NCI-H345 treated with DMSO at 0.1 percent for 48 hours (cell line): ENCODE results near the gene PTPN7.
"Not testable (repeated sequence)": the region's sequence is repeated elsewhere in the genome, so short reads cannot be mapped to it uniquely, and the experiment has no call there.

ENCODE experiments used
- DNase-seq: peaks from one replicate; lab custom pipeline; 2025; ENCODE audit not compliant: unreplicated experiment; lab: John Stamatoyannopoulos, UW

The PTPN7 gene

DNA sequence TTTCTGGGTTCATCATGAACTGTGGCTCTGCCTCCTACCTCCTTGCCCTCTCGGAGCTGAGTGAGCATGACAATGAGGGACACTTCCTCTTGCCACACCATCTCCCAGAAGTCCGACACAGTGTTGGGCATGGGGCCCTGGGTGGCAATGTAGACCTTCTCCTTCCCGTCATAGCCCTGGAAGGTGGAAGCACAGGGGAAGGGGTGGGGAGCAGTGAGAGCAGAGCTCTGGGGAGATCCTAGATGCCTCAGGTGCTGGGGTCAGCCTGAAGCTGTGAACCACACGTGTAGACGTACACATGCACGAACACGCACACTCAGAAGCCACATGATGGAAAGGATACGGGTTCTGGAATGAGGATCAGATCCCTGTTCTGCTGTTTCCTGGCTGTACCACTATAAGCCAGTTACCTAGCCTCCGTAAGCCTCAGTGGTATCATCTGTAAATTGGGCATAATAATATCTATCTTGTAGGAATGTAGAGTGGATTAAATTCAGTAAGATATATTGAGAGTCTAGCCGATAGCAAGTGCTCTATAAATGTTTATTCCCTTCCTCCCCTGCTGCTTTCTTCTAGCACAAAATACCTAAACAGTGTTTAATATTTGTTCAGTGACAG is 6.1 kb downstream of the PTPN7 start:
- no peak for DNase-seq

DNA sequence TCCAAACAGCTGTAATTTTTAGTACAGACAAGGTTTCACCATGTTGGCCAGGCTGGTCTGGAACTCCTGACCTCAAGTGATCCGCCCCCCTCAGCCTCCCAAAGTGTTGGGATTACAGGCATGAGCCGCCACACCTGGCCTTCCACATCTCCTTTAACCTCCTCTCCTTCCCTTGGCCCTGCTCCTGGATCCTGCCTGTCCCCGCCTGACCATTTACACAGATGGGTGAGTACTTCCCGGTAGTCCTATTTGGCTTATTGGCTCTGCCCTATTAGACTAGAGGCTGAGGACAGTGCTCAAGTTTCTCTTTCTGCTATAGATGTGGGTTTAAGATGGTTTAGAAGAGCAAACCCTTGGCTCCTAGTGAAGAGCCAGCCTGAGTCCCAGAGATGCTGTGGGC is 7.1 kb downstream of the PTPN7 start:
- DNase-seq, result no peak

DNA sequence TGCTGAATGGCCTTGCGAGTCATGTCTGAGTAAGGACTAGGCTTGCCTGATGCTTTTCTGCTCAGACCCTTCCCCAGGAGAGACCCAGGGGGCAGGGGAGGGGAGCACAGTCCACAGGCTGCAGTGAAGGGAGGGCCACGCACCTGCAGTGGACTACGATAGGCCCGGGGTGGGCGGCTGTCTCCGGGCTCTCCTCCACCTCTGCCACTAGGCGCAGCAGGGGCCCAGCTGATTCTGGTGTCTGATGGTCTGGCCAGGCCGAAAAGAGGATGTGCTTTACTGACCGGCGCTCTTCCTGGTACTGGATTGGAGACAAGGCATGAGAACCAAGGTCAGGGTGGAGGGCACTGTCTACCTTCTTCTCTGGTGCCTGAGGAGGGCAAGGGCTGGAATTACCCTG is 8.0 kb downstream of the PTPN7 start:
- no peak for DNase-seq

DNA sequence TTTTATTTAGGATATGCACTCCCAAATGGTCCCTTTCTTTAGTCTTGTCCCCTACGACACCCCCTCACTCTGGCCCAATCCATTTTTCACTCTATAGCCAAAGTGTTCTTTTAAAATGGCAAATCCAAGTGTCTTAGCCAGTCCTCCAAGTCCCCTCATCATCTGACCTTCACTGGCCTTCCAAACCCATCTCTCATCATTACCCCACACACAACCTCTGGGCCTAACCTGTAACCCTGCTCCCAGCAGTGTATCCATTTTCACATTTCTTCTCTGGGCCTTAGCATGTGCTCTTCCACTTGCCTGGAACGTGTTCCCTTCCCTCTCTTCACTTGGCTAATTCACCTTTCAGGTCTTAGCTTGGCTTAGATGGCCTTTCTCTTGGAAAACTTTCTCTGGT is 9.4 kb downstream of the PTPN7 start:
- no peak for DNase-seq

DNA sequence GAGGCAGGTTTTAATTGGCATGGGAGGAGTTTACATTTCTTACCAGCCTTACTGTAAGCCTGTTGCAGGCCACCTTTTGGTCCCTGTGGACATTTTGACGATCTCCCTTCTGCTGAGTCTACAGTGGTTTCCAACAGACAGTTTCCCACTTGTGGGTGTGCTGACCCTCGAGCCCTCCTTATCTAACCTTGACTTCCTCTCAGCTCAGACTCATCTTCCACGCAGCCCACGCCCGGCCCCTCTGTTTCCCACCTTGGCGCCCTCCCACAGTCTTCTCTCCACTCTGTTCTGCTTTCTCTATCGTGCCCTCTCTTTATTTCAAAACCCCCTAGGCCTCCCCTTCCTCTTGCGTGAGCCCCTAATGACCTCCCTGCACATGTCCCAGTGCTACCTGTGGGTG is 9.8 kb downstream of the PTPN7 start:
- DNase-seq, result no peak

DNA sequence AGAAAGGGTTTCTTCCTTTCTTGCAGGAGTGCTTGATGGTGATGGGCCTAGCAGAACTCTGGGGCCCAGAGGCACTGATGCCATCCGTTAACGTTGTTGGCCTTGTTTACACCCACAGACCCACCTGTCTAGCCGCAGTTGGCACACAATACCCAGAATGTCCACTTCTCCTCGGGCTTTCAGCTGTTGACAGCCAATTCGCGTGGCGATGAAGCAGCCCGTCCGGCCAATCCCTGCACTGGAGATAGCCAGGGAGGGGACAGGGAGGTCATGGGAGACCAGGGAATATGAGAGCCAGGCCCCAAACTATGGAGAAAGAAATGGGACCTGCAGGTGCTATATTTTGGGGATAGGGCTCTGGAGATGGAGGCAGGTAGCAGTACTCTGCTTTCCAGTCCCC is 10.2 kb downstream of the PTPN7 start:
- no peak for DNase-seq

DNA sequence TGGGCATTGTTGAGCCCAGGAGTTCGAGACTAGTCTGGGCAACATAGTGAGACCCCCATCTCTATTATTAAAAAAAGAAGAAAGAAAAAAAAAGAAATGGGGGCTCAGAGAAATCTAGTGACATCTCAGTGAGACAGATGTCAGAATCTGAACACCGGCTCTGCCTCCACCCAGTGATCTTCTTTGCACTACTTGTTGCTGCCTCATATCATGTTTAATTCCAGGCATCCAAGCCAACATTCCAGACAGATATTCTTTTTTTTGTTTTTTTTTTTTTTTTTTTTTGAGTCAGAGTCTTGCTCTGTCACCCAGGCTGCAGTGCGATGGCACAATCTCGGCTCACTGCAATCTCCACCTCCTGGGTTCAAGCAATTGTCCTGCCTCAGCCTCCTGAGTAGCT is 10.8 kb downstream of the PTPN7 start:
- DNase-seq, result no peak

DNA sequence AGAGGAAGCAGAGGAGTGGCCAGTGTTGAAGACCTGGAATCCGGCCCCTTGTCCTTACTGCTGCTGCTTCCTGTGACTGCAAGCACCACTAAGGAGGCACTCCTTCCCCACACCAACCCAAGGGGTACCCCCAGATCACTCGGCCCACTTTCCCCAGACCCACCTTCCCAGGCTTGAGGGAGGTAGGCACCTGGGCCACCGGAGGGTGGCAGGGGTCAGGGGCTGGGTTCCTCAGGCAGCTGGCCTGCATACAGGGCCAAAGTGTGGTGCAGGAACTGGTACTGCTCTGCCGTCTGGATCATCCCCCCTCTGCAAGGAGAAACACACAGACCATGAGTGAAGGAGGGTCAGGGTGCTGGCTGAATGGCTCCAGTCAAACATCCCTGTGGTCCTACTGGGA is 12.0 kb downstream of the PTPN7 start:
- DNase-seq, result no peak

DNA sequence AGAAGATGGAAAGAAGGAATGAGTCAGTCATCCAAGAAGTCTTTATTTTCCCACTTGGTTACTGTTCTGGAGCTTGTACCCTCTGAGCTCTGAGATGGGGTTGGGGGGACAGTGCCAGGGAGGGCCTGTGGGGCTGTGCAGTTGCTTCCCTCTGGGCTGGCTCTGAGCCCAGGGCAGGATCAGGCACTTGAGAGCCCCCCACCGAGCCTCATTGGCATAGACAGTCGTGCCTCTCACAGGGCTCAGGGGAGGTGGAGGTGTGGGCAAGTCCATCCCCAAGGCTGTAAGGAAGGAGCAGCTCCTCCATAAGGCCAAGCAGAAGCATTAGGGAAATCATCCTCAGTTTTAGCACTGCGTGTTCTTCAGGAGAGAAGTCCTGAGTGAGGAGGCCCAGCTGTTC is 13.4 kb downstream of the PTPN7 start:
- DNase-seq, result peak; percentile 25

DNA sequence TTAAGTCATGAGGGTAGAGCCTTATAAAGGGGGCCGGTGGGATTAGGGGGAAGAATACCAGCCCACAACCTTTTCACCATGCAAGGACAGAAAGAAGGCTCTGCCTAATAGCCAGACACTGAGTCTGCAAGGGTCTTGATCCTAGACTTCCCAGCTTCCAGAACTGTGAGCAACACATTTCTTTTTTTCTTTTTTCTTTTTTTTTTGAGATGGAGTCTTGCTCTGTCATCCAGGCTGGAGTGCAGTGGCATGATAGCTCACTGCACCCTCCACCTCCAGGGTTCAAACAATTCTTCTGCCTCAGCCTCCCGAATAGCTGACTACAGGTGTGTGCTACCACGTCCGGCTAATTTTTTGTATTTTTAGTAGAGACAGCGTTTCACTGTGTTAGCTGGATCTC is 14.1 kb downstream of the PTPN7 start:
- no peak for DNase-seq

DNA sequence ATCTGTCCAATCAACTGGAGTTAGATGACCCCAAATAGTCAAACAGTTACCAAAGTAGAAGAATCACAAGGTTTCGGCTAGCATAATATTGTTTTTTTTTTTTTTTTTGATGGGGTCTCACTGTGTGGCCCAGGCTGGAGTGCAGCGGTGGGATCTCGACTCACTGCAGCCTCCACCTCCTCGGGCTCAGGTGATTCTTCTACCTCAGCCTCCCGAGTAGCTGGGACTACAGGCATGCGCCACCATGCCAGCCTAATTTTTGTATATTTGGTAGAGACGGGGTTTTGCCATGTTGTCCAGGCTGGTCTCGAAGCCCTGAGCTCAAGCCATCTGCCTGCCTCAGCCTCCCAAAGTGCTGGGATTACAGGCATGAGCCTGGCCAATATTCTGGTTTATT is 14.7 kb downstream of the PTPN7 start:
- DNase-seq, result not testable (repeated sequence)

DNA sequence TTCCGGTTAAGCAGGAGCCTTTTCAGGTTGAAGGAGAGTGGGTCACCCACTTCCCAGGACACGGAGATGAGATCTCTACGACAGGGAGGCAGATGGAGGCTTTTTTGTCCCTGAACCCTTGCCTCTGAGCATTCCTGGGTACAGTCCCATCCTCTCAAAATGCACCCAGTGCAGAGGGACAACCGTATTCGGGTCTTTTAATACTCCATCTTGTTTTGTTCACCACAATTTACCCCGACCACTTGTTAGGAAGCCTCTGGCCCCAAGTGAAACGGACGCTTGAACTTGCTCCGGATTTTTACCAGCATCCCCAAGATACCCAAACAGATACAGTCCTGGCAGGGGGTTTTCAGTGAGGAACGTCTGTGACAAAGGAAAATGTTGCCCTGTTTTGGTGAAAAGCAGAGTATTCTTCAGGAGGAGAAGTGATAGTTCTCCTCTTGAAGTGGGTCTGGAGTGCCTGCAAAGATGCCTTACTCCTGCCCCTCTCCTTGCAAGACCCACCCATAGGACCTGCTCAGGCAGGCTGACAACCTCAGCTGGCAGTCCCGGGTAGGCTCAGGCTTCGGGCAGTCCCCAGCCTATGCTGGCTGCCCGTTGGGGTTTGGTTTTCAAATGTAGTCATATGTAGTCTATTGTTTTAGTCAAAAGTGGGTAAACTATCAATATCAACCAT is 15.2 kb downstream of the PTPN7 start:
- DNase-seq, result no peak

DNA sequence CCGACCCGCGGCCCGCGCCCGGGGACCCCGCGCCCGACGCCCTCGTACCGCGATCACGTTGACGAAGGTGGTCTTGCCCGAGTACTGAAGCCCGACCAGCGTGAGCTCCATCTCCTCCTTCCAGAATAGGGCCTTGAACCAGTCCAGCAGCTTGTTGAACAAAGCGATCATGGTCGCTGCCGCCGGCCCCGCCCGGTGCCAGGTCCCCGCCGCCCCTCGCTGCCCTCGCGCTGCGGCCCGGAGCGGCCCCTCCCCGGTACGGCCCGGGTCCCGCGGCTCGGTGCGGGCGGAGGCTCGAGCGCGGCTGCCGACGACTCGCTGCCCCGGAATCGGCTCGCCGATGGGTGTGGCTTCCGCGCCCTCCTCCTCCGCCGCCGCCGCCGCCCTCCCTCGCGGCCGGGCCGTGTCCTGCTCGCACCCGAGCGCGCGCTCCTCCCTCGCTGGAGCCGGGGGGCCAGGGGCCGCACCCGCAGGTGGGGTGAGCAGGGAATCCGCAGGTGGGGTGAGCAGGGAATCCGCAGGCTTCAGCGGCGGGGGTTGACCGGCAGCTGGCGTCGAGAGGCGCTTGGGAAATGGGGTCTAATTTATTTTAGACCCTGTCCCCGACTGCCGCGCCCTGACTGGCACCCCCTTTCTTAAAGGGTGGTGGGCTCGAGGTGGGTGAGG is 15.9 kb downstream of the PTPN7 start, which contains the start of gene ARL8A:
TSS of gene ARL8A (minus strand) at position 336 of the 666 bp plus-strand sequence. CDS start at position 171, 165 bp downstream.
- DNase-seq, result peak; percentile 31

DNA sequence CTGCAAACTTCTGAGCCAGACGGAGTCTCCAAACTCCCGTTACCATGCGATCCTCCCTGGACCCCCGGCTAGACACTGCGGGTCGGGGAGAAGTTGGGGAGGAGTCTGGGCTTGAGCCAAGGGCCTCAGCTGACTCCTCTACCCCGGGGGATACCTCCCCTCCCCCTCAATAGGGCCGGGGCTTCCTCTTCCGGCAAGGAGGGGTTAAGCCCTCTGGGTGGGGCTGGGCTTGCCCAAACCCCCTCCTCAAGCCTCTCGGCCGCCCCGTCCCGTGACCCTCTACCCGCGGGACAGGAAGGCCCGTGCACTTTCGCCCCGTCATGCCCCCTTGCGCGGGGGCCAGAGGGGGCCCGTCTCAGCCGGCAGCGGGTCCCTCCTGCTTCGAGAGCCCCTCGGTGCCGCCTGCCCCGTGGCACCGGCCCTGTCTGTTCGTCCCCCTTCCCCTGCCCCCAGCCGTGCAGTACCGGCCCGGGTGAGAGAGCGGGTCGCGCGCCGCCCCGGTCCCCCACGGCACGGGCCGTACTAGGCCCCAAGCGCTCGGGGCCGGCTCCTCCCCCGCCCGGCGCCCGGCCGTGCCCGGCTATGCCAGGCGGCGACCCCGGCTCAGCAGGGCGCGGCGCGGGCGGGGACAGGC is 16.5 kb downstream of the PTPN7 start:
- peak; percentile 20 for DNase-seq

DNA sequence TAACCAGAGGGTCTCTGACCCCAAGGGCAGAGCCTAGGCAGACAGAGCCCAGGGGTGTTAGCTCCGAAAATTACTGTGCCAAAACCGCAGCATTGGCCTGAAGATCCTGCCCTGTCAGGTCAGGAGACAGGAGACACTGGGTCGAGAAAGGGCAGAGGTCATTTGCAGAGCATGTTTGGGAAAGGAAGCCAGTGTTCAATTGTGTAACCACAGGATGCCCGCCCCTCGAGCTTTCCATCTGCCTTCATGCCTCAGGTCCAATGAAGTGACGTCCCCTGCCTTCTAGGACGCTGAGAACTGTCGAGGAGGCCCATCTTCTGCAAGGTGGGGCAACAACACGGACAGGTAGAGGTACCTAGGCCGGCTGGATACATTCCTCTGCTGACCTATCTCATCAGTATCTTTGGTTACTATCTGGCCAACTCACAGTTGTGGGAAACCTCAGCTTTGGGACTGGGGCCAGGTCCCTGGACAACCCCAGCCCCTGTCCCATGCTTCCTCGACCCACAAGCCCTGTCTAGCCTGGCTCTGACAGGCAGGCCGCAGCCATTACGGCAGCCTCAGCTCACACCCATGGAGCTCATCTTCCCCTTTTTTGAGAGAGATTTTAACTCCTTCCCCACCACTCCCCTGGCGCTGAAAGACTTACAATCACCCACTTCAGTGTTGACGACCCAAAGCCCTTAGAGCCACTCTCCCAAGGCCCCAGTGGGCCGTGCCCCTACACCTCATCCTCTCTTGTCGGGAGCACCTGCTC is 17.2 kb downstream of the PTPN7 start:
- no peak for DNase-seq

DNA sequence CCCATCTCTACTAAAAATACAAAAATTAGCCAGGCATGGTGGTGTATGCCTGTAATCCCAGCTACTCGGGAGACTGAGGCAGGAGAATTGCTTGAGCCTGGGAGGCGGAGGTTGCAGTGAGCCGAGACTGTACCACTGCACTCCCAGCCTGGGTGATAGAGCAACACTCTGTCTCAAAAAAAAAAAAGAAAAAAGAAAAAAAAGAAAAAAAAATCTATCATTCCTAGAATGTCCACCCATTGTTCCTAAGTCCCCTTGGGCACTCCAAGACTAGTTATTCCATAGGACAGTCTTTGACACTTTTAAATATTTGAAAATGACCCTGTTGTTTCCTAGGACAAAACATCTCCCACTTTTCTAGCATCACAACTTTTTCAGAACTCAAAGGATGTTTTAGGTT is 18.9 kb downstream of the PTPN7 start:
- not testable (repeated sequence) for DNase-seq

DNA sequence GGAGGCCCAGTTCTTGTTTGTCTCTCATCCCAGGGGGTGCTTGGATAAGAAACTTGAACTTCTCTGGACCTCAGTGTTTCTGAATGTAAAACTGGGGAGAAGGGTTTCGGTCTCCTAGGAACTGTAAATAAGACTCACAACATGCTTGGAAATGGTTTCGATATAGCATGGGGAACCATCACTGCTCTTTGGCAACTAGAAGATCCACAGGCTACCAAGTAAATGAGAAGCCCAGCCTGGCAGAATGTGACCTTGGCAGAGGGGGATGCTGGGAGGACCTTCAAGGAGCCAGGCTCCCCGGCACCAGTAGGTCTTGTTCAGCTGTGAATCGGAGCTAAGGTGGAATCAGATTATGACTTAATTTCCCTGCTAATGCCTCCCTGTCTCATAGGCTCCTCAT is 19.6 kb downstream of the PTPN7 start:
- no peak for DNase-seq

DNA sequence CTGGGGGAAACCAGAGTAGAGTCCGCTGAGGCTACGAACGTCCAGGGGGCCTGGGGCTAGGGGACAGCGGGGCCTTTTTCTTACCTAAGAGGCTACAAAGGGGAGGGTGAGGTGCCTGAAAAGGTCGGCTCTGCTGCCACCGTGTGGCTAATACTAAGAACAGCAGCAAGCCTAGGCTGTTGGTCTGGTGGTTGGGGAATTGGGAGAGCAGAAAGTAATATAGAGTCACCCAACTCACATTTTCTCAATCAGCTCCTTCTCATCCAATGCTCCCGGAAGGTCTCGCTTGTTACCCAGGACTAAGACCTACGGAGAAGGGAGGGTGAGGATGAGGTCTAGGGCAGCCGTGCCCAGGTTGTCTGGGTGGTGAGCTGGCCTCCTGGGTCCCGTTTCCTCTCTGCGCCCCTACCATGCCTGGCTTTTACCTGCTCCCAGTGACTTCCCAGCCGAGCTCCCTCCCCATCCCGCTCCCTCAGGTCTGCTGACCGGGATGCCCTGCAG is 25.1 kb downstream of the PTPN7 start:
- peak; percentile 59 for DNase-seq

DNA sequence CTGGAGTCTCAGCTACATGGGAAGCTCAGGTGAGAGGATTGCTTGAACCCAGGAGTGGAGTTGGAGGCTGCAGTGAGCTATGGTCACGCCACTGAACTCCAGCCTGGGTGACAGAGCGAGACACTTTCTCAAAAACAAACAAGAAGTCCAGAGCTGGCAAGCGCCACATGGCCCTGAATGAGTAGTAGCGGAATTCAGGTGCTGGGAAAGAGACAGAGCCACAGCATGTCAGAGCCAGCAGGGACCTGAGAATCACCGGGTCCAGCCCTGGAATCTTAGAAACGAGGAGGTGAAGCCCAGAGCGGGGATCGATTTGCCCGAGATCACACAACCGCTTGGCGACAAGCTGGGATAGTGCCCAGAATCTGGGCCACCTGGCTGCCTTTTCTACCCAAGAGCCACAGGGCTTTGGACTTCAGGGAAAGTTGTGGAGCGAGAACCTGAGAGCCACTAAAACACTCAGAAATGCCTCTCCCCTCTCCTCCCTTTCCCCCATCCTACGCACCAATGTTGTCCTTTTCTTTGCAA is 25.7 kb downstream of the PTPN7 start:
- DNase-seq, result no peak

DNA sequence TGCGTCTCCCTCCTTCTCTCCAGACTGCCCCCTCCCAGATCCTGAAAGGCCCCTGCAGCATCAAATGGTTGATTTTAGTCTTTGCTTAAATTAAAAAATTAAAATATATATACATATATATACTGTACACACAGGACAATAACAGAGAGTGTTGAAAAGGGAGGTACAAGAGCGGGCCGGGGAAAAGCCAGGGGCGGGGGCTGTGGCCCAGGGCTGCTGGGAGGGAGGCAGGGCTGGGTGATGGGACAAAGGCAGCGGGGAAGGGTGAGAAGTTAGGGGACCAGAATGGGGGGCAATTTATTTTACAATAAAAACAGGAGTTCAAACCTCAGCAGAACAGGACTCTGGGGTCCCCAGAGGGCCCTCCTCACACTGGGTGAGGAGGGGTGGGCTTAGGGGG is 26.4 kb downstream of the PTPN7 start:
- no peak for DNase-seq

DNA sequence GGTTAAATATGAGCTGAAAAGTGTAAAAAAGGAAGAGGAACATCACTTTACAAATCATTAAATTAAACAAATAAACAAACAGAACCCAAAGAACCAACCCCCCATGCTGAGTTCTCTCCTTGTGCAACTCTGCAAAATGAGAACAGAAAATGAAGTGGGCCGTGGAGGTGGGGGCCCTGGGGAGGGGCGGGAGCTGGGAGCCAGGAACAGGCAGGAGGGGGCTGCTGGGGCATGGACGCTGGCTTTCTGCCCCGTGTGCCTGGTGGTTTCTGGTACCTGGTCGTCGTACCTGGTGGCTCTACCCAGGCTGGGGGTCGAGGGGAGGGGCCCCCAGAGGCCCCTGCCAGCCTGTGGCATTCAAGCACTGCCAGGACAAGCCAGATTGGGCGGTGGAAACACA is 26.9 kb downstream of the PTPN7 start:
- no peak for DNase-seq
